Keratinocyte (primary cell): Measurements from ENCODE around the gene TRIM9. TPM values are rescaled to one million over a fixed set of nuclear protein-coding genes. Genes with fewer than 3 reads are reported as not detected.

Experiments
- DNase-seq: peaks from one replicate; pipeline ENCODE4 v3.0.0-alpha.2; 2011; ENCODE audit warnings: low read depth, missing footprints, low spot score
- FAIRE-seq: peaks from 2 replicates; lab custom pipeline; 2011; peaks lifted over from hg19 to GRCh38; lab: Jason Lieb, UNC
- H2AFZ ChIP-seq: 2 replicates; pipeline ENCODE4 v1.6.0; 2012; ENCODE audit warnings: low read length, control low read depth, inconsistent platforms; ENCODE audit not compliant: control insufficient read depth
- H3K27ac ChIP-seq: 2 replicates; pipeline ENCODE4 v1.5.1; 2011; ENCODE audit warnings: low read length; ENCODE audit not compliant: control insufficient read depth, insufficient read depth
- H3K27me3 ChIP-seq: 3 replicates; pipeline ENCODE4 v1.6.0; 2011; ENCODE audit warnings: low read length; ENCODE audit not compliant: control insufficient read depth, insufficient read depth; ENCODE audit errors: extremely low read depth
- H3K36me3 ChIP-seq, 2 experiments: 2 replicates in 1 of 2; 3 replicates in 1 of 2; pipeline ENCODE4 v1.5.1; 2011; ENCODE audit warnings: low read length in 2 of 2, mild to moderate bottlenecking in 1 of 2; ENCODE audit not compliant: control insufficient read depth in 2 of 2, insufficient read depth in 2 of 2; ENCODE audit errors: extremely low read depth in 1 of 2
- H3K4me1 ChIP-seq: 3 replicates; pipeline ENCODE4 v1.5.1; 2011; ENCODE audit warnings: low read length; ENCODE audit not compliant: control insufficient read depth, insufficient read depth; ENCODE audit errors: extremely low read depth
- H3K4me2 ChIP-seq: 3 replicates; pipeline ENCODE4 v1.6.0; 2011; ENCODE audit warnings: low read depth, low read length; ENCODE audit not compliant: control insufficient read depth, insufficient read depth; ENCODE audit errors: extremely low read depth
- H3K4me3 ChIP-seq, 3 experiments: fragments of 200-600 bp in 1 of 3; sonication (generic) in 1 of 3; 2 replicates in 2 of 3; 3 replicates in 1 of 3; pipeline ENCODE4 v1.5.1; 2011 to 2016; ENCODE audit warnings: low read length in 3 of 3, mild to moderate bottlenecking in 3 of 3, control low read depth in 2 of 3, inconsistent platforms in 1 of 3, low read depth in 1 of 3, mixed read lengths in 1 of 3, mixed run types in 1 of 3, moderate library complexity in 1 of 3; ENCODE audit not compliant: control insufficient read depth in 2 of 3, insufficient read depth in 2 of 3; ENCODE audit errors: extremely low read depth in 1 of 3
- H3K79me2 ChIP-seq: 2 replicates; pipeline ENCODE4 v1.6.0; 2012; ENCODE audit warnings: low read length; ENCODE audit not compliant: control insufficient read depth, insufficient read depth
- H3K9ac ChIP-seq: 3 replicates; pipeline ENCODE4 v1.6.0; 2011; ENCODE audit warnings: low read length; ENCODE audit not compliant: control insufficient read depth, insufficient read depth; ENCODE audit errors: extremely low read depth
- H3K9me1 ChIP-seq: 3 replicates; pipeline ENCODE4 v1.6.0; 2011; ENCODE audit warnings: low read length; ENCODE audit not compliant: control insufficient read depth, insufficient read depth; ENCODE audit errors: extremely low read depth
- H3K9me3 ChIP-seq: 2 replicates; pipeline ENCODE4 v1.5.1; 2012; ENCODE audit warnings: low read depth, low read length; ENCODE audit not compliant: control insufficient read depth
- H4K20me1 ChIP-seq: 3 replicates; pipeline ENCODE4 v1.6.0; 2011; ENCODE audit warnings: low read length; ENCODE audit not compliant: control insufficient read depth, insufficient read depth; ENCODE audit errors: extremely low read depth
- CTCF ChIP-seq, 3 experiments: IDR thresholded peaks in 1 of 3; conservative IDR thresholded peaks in 1 of 3; optimal IDR thresholded peaks in 1 of 3; 2 replicates in 2 of 3; 3 replicates in 1 of 3; pipeline versions ENCODE3 to v1.5.1; 2011; ENCODE audit warnings: low read length in 3 of 3, mild to moderate bottlenecking in 3 of 3, moderate library complexity in 2 of 3, control low read depth in 1 of 3, inconsistent platforms in 1 of 3; ENCODE audit not compliant: insufficient read depth in 2 of 3; ENCODE audit errors: extremely low read depth in 1 of 3
- EZH2 ChIP-seq: IDR thresholded peaks from one replicate; pipeline ENCODE4 v1.6.1; 2012; ENCODE audit warnings: inconsistent platforms, mild to moderate bottlenecking, low read length, moderate library complexity
- dilution Hi-C: fragments of 300-500 bp; cut with MboI; formaldehyde crosslinking; loops from one replicate; pipeline ENCODE4 v1.7.0; 2020; ENCODE audit warnings: low sequenced_read_pairs; ENCODE audit not compliant: extremely low pct_ligation_motif_present
- polyA plus RNA-seq, 5 experiments: library from polyadenylated mRNA; depleted of rRNA in 3 of 5; stranded (reverse) in 3 of 5; stranded (forward) in 1 of 5; unstranded in 1 of 5; fragments of >200 nt; gene quantifications; 1 replicate in 1 of 5; 2 replicates in 3 of 5; 3 replicates in 1 of 5; pipeline versions ENCODE4 v1.2.1 to v1.2.3, GENCODE V29; 2011 to 2012; ENCODE audit warnings: missing spikeins in 2 of 5, low read depth in 1 of 5, low replicate concordance in 1 of 5

TRIM9 gene
- polyA plus RNA-seq, 1 donor (not counting 4 experiments of a cell fraction or from before 2014, with no cell fraction given) = 0.04 TPM

GRCh38 chr14:51028851-51029754, 65.8 kb downstream of the TRIM9 start:
- no peak overlapping the region for H3K9ac ChIP-seq
- H3K27ac ChIP-seq = no peak overlapping the region
- H4K20me1 ChIP-seq = no peaks in the 10 kb centered on the region
- FAIRE-seq = no peak
- dilution Hi-C loops = no loop called here
- no peaks in the 10 kb centered on the region for H3K9me3 ChIP-seq
- no peaks in the 10 kb centered on the region for H3K9me1 ChIP-seq
- no peak overlapping the region for H3K4me3 ChIP-seq
- no peak for TF ChIP-seq CTCF (optimal IDR thresholded peaks at IDR 0.05 in 1 of 3, IDR thresholded peaks at IDR 0.05 in 1 of 3, conservative IDR thresholded peaks at IDR 0.05 in 1 of 3; ENCODE audit: extremely low read depth in 1 of 3, insufficient read depth in 2 of 3, low read length in 3 of 3)
- TF ChIP-seq EZH2 = no peak
- H3K79me2 ChIP-seq = no peaks in the 10 kb centered on the region
- DNase-seq = no peak
- H2AFZ ChIP-seq = no peak overlapping the region
- H3K27me3 ChIP-seq = peaks cover 3% of the 10 kb centered on the region
- H3K4me2 ChIP-seq = no peak overlapping the region
- no peaks in the 10 kb centered on the region for H3K4me1 ChIP-seq
- no peaks in the 10 kb centered on the region for H3K36me3 ChIP-seq

- no peak for TF ChIP-seq CTCF (optimal IDR thresholded peaks at IDR 0.05 in 1 of 3, IDR thresholded peaks at IDR 0.05 in 1 of 3, conservative IDR thresholded peaks at IDR 0.05 in 1 of 3; ENCODE audit: extremely low read depth in 1 of 3, insufficient read depth in 2 of 3, low read length in 3 of 3)
- no peak for TF ChIP-seq EZH2
- Histone ChIP-seq H3K4me3 (no peak overlapping the region), H4K20me1 (no peaks in the 10 kb centered on the region), H3K9me3 (no peaks in the 10 kb centered on the region), H3K4me1 (no peaks in the 10 kb centered on the region), H3K9me1 (no peaks in the 10 kb centered on the region), H3K4me2 (no peak overlapping the region), H3K27me3 (peaks cover 3% of the 10 kb centered on the region), H2AFZ (no peak overlapping the region), H3K79me2 (no peaks in the 10 kb centered on the region), H3K9ac (no peak overlapping the region), H3K36me3 (no peaks in the 10 kb centered on the region), H3K27ac (no peak overlapping the region)
- DNase-seq (no peak), FAIRE-seq (peak; percentile 66)
- dilution Hi-C loops = no loop called here
These were observed 66.5 kb downstream of the TRIM9 start for GRCh38 chr14:51028361-51028760.
